ENCODE data around the gene RWDD1.

- TF ChIP-seq CTCF (IDR thresholded peaks at IDR 0.05) (no peak), POLR2A (IDR thresholded peaks at IDR 0.05) (no peak)
Observed at GRCh38 chr6:116529466-116530290, 41.6 kb upstream of the RWDD1 start.
